ENCODE measurements around the gene GZMM.
A peak's percentile ranks its signal among the peaks of the same experiment; 100 is the strongest.

The GZMM gene

DNA sequence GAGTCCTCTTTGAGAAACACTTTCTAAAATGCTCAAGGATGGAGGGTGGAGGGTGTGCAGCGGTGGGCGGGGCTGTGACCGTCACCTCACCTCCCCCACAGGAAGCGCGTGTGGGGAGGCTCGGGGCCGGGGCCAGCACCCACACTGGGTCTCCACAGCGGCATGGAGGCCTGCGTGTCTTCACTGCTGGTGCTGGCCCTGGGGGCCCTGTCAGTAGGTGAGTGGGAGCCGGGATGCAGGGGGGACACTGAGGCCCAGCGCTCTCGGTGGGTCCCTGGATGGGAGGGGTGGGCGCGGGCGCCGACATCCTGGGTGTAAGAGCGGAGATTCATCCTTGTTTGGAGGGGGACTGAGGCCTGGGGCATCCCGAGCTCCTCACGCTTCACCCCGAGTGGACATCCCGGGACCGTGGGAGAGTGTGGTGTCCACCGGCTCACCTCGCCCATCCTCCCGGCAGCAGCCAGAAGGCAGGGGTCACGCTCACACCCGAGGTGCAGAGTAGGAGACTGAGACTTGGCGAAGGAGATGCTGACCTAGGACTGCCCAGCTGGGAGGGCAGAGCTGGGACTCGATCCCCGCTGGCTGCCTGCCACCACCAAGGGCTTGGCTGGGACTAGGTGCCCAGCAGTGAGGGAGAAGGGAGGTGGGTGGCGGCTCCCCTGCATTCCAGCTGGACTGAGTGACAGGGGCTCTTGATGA, at the start of gene GZMM:
TSS of gene GZMM (plus strand) at position 144 of the 699 bp plus-strand sequence. CDS start at position 163, 19 bp downstream.
- DNase-seq: no peak

DNA sequence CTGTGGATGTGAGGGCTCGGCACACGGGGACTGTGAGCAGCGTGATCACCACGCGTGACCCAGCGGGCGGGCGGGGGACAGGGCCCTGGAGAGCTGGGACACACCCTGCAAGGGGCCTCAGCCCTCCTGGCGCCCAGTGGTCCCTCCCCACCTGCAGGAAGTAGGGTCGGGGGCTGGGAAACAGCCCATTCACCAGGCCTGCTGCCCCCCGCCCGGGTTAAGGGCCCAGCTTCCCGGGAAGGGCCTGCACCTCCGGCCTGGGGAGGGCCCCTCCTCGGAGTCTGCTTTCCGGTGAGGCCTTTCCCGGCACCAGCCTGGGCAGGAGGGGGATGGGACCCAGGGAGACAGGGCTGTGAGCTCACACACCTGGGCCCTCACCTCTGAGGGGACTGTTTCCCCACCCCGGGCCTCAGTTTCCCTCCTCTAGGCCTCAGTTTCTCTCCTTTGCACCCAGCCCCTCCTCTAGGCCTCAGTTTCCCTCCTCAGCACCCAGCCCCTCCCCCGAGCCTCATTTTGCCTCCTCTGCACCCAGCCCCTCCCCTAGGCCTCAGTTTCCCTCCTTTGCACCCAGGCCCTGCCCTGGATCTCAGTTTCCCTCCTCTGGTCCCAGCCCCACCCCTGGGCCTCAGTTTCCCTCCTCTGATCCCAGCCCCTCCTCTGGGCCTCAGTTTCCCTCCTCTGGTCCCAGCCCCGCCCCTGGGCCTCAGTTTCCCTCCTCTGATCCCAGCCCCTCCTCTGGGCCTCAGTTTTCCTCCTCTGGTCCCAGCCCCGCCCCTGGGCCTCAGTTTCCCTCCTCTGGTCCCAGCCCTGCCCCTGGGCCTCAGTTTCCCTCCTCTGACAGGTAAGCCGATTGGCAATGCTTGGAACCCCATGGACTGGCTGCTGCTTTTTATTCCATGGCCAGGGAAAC, 49.4 kb upstream of the GZMM start:
- no peak for DNase-seq

DNA sequence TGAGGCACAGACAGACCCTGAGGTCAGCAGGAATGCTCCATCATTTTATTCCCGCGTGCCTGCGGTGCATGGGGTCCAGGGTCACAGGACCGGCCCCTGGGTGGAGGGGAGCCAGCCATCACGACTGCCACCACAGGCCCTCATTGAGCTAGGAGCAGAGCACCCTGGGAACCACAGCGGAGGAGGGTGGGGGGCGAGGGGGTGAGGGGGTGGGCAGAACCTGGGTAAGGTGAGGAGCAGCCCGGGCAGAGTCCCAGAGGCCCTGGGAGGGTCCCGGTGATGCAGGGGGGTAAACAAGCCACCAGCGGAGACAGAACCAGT, 48.8 kb upstream of the GZMM start:
- no peak for DNase-seq

DNA sequence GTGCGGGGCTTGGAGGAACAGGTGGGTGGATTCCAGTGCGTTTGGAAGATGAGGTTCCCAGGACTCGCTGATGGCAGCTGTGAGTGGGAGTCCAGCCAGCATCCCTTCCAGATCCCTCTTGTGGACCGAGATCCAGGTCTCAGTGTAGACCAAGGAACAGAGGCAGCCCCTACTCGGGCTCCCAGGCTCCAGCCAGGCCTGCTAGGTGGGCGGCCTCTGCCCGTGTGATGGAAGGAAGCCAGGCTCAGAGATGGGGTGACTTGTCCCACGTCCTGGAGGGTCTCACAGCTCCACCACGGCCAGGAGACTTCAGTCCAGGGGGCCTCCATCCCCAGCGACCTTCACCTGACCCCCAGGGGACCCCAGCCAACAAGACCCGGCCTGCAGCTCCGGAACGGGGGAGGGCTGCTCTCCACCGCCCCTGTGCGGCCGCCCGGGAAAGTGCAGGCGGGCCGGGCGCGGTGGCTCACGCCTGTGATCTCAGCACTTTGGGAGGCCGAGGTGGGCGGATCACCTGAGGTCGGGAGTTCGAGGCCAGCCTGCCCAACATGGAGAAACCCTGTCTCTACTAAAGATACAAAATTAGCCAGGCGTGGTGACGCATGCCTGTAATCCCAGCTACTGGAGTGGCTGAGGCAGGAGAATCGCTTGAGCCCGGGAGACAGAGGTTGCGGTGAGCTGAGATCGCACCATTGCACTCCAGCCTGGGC, 48.3 kb upstream of the GZMM start:
- DNase-seq: peak; percentile 24

DNA sequence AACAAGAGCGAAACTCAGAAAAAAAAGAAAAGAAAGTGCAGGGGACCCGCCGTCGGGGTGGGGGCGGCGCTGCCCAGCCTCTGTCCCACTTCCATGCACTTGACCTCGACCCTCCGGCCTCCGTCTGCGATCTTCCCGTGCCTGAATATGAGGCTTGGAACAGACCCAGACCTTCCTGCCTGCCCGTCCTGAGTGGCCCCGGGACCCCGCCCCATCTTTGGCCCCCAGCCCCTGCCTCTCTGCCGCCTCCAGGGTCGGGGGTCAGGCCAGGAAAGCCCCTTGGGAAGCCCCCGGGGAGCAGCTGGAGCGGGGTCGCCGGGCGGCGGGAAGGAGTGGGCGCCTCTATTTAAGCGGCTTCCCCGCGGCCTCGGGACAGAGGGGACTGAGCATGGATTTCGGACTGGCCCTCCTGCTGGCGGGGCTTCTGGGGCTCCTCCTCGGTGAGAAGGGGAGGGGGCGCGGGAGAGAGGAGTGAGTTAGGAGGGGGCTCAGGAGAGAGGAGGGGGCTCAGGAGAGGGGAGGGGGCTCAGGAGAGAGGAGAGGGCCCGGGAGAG, 47.7 kb upstream of the GZMM start, which contains the start of gene MADCAM1:
TSS of gene MADCAM1 (plus strand) at position 375 of the 554 bp plus-strand sequence. CDS start at position 389, 14 bp downstream.
- no peak for DNase-seq

DNA sequence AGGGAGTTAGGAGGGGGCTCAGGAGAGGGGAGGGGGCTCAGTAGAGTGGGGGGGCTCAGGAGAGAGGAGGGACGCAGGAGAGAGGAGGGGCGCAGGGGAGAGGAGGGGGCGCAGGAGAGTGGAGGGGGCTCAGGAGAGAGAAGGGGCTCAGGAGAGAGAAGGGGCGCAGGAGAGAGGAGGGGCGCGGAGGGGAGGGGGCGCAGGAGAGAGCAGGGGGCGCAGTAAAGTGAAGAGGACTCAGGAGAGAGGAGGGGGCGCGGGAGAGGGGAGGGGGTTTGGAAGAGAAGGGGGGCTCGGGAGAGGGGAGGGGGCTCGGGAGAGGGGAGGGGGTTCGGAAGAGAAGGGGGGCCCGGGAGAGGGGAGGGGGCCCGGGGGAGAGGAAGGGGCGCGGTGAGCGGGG, 46.9 kb upstream of the GZMM start:
- no peak for DNase-seq

DNA sequence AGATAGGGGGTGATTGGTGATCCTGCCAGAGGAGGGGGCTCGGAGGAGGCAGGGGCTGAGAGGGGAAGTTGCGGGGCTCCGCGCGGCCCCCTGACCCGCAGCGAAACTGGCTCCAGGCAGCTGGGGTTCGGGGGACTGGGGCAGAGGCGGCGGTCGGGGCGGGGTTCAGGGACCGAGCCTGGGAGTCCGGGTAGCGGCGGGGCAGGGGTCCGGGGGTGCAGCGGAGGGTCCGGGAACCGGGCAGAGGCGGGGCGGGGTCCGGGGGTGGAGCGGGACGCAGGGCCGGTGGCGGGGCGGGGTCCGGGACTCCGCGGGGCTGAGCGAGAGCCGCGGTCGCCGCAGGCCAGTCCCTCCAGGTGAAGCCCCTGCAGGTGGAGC, 46.4 kb upstream of the GZMM start:
- DNase-seq: no peak

DNA sequence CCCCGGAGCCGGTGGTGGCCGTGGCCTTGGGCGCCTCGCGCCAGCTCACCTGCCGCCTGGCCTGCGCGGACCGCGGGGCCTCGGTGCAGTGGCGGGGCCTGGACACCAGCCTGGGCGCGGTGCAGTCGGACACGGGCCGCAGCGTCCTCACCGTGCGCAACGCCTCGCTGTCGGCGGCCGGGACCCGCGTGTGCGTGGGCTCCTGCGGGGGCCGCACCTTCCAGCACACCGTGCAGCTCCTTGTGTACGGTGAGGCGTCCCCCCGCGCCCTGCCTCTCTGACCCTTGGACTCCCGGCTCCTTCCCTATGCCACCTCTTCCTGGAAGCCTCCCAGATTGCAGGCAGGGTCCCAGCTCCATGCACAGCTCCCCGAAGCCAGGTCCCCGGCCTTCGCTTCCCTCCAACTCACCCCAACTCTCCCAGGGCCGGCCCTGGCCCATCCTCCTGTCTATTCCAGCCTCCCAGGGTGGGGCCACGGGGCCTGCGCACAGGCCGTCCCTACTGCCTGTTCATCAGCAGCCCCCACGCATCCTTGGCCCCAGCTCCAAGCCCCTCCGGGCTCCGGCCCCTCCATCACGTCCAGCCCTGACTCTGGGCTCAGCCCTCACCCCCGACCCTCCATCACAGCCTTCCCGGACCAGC, 45.9 kb upstream of the GZMM start:
- no peak for DNase-seq

DNA sequence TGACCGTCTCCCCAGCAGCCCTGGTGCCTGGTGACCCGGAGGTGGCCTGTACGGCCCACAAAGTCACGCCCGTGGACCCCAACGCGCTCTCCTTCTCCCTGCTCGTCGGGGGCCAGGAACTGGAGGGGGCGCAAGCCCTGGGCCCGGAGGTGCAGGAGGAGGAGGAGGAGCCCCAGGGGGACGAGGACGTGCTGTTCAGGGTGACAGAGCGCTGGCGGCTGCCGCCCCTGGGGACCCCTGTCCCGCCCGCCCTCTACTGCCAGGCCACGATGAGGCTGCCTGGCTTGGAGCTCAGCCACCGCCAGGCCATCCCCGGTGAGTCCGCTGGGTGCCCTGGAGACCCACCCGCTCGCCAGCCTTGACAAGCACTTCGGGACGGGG, 45.4 kb upstream of the GZMM start:
- DNase-seq: no peak

DNA sequence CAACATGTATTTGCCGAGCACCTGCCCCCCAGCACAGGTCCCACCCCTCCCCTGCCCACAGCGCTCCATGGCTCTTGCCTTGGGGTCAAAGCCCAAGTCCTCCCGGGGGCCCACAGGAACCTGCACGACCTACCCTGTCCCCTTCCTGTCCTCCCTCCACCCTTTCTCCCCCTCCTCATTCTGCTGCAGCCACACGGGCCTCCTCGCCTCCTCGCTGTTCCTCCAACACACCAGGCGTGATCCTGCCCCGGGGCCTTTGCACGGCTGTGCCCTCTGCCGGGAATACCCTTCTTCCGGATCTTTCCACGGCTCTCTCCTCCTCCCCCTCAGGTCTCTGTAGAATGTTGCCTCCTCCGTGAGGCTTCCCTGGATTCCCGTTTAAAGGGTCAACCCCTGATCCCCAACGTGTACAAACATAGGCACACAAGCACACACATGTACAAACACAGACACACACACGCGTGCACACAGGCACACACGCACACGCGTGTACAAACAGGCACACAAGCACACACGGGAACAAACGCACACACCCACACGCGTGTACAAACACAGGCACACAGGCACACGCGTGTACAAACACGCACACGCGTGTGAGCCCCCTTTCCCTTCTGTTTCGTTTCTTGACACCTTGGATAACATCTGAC, 44.8 kb upstream of the GZMM start:
- no peak for DNase-seq

DNA sequence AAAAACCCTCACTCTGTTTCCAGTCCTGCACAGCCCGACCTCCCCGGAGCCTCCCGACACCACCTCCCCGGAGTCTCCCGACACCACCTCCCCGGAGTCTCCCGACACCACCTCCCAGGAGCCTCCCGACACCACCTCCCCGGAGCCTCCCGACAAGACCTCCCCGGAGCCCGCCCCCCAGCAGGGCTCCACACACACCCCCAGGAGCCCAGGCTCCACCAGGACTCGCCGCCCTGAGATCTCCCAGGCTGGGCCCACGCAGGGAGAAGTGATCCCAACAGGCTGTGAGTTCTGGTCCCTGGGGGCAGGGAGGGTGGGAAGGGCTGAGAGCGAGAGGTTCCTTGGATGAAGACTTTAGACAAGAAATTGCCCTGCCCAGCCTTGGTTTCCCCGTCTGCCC, 42.2 kb upstream of the GZMM start:
- DNase-seq: no peak

DNA sequence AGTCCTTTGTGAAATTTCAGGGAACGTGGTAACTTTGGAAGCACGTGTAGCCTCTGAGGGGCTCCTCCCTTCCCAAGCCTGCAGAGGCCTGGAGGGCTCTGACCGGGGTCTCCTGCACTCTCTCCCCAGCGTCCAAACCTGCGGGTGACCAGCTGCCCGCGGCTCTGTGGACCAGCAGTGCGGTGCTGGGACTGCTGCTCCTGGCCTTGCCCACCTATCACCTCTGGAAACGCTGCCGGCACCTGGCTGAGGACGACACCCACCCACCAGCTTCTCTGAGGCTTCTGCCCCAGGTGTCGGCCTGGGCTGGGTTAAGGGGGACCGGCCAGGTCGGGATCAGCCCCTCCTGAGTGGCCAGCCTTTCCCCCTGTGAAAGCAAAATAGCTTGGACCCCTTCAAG, 39.2 kb upstream of the GZMM start:
- no peak for DNase-seq

DNA sequence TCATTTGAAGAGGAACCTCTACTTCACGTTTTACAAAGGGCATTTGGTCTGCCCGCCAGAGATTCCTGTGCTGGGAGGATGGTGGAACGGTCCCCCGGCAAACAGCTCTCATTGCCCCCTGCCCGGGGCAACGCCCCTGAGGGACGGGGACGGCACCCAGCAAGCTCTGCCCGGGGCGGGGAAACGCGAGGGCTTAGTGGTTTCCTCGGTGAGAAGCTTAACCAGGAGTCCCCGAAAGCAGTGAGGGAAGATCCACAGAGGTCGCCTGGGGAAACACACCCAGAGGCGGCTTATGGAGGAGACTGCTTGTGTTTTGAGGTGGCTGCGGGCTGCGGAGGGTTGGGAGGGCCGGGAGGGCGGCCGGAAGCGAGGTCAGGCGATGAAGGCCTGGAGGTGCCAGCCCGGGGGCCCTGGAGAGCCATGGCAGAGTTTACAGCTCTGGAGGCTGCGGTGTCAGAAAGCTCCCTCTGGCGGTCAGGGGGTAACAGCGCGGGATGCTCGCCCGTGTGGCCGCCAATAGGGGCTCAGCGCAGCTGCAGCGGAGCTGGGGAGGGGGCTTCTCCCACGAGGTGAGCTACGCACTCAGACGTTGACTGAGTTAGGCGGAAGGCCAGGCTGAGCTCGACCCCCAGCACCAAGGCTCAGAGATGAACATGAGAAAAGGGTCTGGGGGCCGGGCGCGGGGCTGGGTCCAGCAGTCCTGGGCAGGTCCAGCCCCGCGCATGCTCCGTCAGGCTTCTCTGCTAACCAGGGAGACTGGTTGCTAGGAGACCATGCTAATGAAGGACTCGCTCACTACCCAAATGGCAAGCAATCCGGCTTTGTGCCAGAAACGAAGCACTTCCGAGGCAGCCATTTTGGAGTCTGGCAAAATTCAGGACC, 37.2 kb upstream of the GZMM start:
- DNase-seq: peak; percentile 100

DNA sequence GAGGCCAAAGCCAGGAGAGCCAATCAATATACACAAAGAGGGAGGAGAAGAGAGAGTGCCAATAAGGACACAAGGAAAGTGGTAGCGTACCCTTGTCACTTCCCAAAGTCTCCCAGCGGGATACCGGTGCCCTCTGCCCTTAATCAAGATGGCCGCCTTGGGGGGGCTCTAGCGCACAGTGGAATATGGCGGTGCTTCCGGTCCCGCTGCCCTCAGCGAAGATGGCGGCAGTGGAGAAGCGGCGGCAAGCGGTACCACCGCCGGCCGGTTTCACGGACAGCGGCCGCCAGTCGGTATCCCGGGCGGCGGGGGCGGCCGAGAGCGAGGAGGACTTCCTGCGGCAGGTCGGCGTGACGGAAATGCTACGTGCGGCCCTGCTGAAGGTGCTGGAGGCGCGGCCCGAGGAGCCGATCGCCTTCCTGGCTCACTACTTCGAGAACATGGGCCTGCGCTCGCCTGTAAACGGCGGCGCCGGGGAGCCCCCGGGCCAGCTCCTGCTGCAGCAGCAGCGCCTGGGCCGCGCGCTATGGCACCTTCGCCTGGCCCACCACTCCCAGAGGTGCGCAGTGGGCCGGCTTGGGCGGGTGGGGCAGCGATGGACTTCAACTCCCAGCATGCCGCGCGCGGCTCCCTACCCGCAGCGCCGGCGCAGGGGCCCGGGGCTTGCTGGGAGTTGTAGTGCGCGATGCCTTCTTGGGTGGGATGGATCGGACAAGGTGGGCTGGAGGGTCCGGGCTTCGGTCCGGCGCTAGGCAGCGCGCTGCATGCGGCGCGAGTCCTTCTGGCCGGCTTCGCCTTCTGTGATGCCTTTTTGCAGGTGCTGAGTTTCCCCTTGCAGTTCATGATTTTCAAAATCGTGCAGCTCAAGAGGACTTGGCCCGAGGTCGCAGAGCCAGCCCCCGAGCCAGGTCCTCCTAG, 36.3 kb upstream of the GZMM start, which contains the start of gene TPGS1:
TSS of gene TPGS1 (plus strand) at position 212 of the 918 bp plus-strand sequence. CDS start at position 222, 10 bp downstream.
- DNase-seq: peak; percentile 86

DNA sequence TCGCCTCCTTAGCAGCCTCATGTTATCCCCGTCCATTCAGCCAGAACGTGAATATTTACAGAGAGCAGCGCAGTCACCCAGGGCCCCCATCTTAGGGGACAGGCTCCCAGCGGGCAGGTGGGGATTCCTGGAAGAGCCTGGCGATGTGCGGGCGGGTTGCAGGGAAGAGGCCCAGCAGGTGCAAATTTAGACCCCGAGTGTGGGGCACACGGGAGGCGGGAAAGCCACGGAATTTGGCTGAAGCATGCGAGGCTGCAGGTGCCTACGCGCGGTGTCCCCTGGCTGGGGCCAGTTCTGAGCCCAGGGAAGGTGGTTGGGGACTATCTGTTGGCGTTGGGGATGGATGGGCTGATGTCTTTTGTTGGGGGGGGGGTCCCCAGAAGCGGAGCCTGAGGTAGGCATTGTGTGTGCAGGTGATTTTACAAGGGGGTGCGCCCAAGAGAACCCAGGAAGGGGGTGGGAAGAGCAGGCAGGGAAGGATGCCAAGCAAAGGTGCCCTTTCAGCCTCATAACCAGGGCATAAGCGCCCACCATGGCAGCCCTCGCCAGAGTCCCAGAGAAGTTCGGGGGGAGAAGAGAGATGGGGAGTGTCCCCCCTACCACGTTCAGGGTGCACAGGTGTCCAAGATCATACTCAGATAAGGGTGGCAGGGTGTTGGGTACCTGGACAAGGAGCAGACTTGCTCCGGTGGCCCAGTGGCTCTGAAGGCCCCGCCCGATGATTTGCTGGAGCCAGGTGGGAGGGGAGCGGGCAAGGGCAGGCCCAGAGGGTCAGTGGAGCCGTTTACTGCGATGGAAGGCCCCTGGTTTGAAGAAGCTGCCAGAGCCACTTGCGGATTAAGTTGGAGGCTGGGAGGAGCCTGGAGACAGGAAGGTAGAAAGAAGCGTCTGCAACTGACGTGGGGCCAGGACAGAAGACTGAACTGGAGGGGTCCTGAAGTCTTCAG, 35.4 kb upstream of the GZMM start:
- no peak for DNase-seq

DNA sequence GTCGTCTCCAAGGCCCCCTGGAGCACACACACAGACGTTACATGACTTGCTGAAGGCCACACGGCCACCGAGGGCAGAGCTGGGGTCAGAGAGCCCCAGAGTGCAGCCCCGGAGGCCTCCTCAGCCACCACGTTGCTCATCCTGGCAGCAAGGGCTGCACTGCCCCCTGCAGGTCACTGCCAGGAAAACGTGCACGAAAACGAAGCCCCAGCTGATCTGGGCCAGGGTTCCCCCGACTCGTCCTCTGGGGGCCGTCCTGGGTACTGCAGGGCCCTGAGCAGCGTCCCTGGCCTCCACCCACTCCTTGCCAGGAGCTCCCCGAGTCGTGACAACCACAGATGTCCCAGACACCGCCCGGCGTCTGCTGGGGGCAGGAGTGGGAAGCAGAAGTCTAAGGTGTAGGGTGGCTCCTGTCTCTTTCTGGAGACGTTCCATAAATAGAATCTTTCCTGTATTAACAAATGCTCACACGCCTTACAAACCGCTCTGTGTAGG, 33.2 kb upstream of the GZMM start:
- DNase-seq: peak; percentile 88

DNA sequence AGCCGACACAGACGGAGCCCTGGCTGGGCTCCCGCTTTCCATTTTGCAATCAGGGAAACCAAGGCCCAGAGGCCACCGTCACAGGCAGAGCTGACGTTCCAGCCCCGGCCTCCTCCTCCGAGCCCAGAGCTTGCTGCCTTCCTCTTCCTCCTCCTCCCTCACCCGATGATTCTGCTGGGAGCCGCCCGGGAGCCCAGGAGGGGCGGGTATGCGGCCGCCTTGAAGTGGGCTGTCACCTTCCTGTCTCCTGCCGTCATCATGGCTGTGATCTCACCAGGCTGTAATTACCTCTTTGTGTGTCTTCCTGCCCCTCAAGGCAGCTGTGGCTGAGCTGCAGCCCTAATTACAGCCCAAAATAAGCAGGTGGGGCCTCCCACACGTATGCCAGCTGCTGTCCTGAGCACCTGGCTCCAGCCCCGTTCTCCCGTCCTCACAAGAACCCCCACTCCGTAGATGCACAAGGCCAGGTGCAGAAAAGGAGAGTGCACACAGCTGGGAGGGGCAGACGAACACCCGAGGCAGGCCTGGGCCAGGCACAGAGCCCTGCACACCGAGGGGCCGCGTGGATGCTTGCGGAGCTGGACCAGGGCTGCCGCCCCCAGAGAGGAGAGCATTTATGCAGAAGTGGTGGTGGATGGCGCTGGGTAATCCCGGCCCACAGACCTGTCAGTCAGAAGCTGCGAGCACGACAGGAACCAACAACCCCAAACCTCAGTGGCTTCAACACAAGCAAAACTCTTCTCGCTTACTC, 32.6 kb upstream of the GZMM start:
- DNase-seq: peak; percentile 91

Data from NCI-H1092 treated with DMSO at 0.1 percent for 48 hours (cell line).